SJSA1 (cell line): ENCODE measurements around the gene RALGPS1. TPM values are rescaled to one million over a fixed set of nuclear protein-coding genes. Genes with fewer than 3 reads are reported as not detected.

ENCODE experiments used
- DNase-seq, 2 experiments: peaks; one replicate each; pipeline ENCODE4 v3.0.0-alpha.2; 2015 to 2020; ENCODE audit warnings: low spot score in 2 of 2, low read depth in 1 of 2
- H3K27ac ChIP-seq: fragments of 250-450 bp; sonication (Bioruptor Pico); 2 replicates; pipeline ENCODE4 v1.5.1; 2020; ENCODE audit warnings: mild to moderate bottlenecking, moderate library complexity
- H3K27me3 ChIP-seq: fragments of 250-450 bp; sonication (Bioruptor Pico); replicated peaks from 2 replicates; pipeline ENCODE4 v1.5.1; 2020; ENCODE audit warnings: mild to moderate bottlenecking, moderate library complexity
- H3K36me3 ChIP-seq: fragments of 250-450 bp; sonication (Bioruptor Pico); 2 replicates; pipeline ENCODE4 v1.5.1; 2020; ENCODE audit warnings: mild to moderate bottlenecking
- H3K4me1 ChIP-seq: fragments of 250-450 bp; sonication (Bioruptor Pico); replicated peaks from 2 replicates; pipeline ENCODE4 v1.6.1; 2021; ENCODE audit warnings: mild to moderate bottlenecking
- H3K4me3 ChIP-seq: fragments of 250-450 bp; sonication (Bioruptor Pico); 2 replicates; pipeline ENCODE4 v1.5.1; 2020; ENCODE audit warnings: mild to moderate bottlenecking
- H3K9me3 ChIP-seq: fragments of 250-450 bp; sonication (Bioruptor Pico); replicated peaks from 2 replicates; pipeline ENCODE4 v1.5.1; 2020; ENCODE audit warnings: mild to moderate bottlenecking
- total RNA-seq: library from RNA; depleted of rRNA; stranded (reverse); fragments of >200 nt; shearing (Covaris generic); gene quantifications from 2 replicates; pipeline ENCODE4 v1.2.3, GENCODE V29; 2014

The RALGPS1 gene
- total RNA-seq, 1 experiment from 2014 or later = 2.4 TPM

DNA sequence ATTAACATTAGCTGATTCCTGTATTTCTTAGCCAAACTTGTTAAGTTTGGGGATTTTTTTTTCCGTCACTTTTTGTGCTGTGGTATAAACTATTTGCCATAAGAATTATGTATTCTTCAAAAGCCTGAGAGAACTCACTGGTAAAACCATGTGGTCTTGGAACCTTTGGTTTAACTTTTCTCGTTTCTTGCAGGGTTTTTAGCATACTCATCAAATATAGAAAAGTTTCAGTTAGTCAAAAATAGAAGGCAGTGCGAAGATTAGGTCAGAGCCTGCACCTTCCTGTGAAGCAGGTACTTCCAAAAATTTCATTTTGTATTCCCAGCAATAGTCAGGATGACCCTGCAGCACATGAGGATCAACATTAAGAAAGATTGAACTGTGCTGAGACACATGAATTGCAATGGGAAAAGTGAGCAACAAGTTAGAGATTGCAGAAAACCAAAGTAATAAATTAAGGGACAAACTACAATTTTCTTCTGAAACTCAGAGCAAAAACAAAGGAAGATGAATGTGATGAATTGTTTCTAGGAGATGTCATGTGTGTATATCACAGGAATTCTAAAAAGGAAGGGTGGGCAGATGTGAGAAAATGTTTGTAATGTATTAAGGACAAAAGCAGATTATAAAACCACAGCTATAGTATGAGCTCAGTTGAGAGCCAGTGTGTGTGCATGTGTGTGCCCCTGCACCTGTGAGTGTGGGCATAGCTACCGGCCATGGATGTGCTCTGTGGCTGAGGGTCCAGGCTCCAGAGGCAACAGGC, 105.6 kb downstream of the RALGPS1 start:
- Histone ChIP-seq H3K27me3 (no peaks in the 10 kb centered on the region; the same call in 1 of the 2 replicates), H3K4me1 (peaks cover 5% of the 10 kb centered on the region), H3K4me3 (no peak overlapping the region), H3K36me3 (no peaks in the 10 kb centered on the region), H3K9me3 (no peaks in the 10 kb centered on the region), H3K27ac (no peak overlapping the region)
- no peak for DNase-seq

- Histone ChIP-seq H3K4me1 (peaks cover 5% of the 10 kb centered on the region), H3K4me3 (no peak overlapping the region), H3K36me3 (no peaks in the 10 kb centered on the region), H3K9me3 (no peaks in the 10 kb centered on the region), H3K27ac (no peak overlapping the region), H3K27me3 (no peaks in the 10 kb centered on the region; the same call in 1 of the 2 replicates)
- no peak for DNase-seq
These were observed 106.2 kb downstream of the RALGPS1 start for GRCh38 chr9:127020802-127021078.

DNA sequence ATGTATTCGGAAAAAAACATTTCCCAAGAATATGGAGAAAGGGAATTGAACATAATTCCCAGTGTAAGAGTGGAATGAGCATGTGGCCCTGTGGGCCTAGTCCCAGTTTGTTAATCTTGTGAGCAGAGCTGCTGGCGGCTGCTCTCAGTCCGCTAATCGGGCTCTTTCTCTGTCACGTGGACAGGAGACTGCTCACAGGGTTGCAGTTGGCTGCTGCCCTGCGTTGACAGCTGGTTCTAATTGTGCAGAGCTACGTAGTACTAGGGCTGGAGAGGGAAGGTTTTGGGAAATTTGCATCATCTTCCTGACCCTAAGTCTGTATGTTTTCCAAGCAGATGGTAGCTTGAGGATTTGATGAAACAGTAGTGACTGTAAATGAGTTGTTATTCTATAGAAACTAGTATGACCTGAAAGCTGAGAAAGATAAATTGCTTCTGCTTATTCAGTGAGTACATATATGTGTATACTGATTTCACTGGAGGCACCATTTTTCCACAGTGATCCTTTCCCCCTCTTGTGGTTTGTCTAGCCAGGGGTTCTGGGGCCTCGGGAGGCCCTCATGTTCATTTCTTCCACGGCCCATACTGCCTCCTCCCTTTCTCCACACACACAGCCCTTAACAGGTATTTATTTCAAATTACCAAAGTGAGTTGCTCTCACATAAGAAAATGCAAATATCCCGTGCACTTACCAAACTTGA, 107.2 kb downstream of the RALGPS1 start:
- H3K4me1 ChIP-seq = peaks cover 5% of the 10 kb centered on the region
- DNase-seq = peak; percentile 25 to 51
- no peaks in the 10 kb centered on the region for H3K9me3 ChIP-seq
- no peak overlapping the region for H3K27ac ChIP-seq
- no peaks in the 10 kb centered on the region for H3K36me3 ChIP-seq
- no peak overlapping the region for H3K4me3 ChIP-seq
- H3K27me3 ChIP-seq = no peaks in the 10 kb centered on the region; the same call in 1 of the 2 replicates

DNA sequence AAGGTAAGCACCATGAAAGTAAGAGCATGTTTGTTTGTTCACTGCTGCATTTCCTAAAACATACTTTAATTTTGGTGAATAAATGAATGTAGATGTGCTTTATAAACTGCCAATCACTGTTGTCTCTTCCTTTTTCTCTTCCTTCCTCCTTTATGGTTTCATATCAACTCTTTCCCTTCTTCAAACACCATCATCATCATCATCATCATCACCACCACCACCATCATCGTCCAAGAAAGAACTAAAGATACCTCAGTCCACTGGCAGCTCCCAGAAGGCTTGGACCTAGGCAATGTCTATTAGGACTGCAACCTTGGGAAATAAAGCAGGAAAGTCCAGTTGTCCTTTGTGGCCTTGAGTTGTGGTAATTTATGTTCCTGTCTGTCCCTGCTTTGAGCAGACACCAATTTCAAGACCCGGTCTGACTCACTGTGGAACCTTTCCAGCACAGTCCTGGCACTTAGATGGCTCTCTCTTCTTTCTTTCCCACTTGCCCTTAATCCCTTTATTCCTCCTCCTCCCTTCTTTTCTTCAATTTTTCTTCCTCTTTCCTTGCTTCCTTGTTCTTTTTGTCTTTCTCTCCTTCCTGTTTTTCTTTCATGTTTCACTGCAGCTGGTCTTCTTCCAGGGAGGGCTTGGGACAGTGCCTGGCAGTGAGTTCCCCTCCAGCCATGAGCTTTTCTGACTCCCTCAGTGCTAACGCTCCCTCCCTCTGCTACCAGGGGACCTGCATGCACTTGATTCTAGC, 108.5 kb downstream of the RALGPS1 start:
- Histone ChIP-seq H3K4me1 (peaks cover 5% of the 10 kb centered on the region), H3K4me3 (no peak overlapping the region), H3K36me3 (no peaks in the 10 kb centered on the region), H3K27me3 (no peaks in the 10 kb centered on the region), H3K9me3 (no peaks in the 10 kb centered on the region), H3K27ac (no peak overlapping the region)
- no peak for DNase-seq

DNA sequence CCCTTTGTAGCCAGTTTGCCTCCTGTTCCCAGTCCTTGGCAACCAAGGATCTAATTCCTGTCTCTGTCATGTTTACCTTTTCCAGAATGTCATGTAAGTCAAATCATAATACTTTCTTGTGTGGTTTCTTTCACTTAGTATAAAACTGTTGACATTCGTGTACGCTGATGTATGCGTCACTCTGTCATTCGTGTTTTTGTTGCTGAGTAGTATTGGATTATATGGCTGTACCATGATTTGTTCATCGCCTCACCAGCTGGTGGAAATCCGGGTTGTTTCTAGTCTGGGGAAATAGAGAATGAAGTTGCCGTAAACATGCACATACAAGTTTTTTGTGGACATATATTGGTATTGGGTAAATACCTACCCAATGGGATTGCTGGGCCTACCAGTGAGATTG, 110.5 kb downstream of the RALGPS1 start:
- no peak overlapping the region for H3K4me3 ChIP-seq
- no peak overlapping the region for H3K27ac ChIP-seq
- DNase-seq = no peak
- H3K36me3 ChIP-seq = no peaks in the 10 kb centered on the region
- H3K27me3 ChIP-seq = no peaks in the 10 kb centered on the region
- H3K9me3 ChIP-seq = no peaks in the 10 kb centered on the region
- H3K4me1 ChIP-seq = peaks cover 5% of the 10 kb centered on the region

DNA sequence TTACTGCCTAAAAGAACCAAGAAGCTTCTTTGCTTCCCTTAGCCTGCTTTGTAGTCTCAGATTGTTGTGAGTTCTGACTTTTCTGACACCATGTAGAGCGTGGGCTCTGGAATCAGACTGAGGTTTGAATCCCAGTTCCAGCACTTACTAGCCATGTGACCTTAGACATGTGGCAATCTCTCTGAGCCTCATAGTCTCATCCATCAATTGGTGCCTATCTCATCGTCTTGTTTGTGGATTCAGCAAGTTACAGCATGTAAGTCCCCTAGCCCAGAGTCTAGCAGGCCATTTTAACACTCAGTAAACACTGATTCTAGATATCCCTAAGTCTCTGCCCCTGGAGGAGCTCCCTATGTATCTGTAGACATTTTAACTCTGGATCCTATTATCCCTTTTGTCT, 113.1 kb downstream of the RALGPS1 start:
- Histone ChIP-seq H3K4me3 (no peak overlapping the region), H3K4me1 (no peaks in the 10 kb centered on the region), H3K27ac (no peak overlapping the region), H3K9me3 (no peaks in the 10 kb centered on the region), H3K27me3 (no peaks in the 10 kb centered on the region), H3K36me3 (no peaks in the 10 kb centered on the region)
- no peak for DNase-seq

DNA sequence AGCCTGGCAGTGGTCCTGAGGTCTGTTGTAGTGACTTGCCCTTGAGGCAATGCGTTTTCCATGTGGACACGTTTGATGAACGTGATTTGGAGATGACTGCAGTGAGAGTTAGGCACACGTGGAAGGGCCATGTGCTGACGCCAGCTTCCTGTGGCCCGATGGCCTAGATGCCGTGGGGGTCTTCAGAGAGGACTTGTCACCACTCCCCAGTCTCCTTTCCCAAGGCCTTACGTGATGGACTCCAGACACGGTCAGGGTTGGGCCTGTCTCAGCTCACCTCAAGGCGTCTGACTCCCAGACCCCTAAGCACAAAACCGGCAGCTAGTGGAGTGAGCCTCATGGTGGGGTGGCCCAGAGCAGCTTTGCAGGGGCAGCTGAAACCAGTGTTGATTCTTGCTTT, 115.0 kb downstream of the RALGPS1 start:
- H3K4me1 ChIP-seq = no peaks in the 10 kb centered on the region
- no peaks in the 10 kb centered on the region for H3K9me3 ChIP-seq
- H3K27me3 ChIP-seq = no peaks in the 10 kb centered on the region
- no peak overlapping the region for H3K4me3 ChIP-seq
- H3K36me3 ChIP-seq = no peaks in the 10 kb centered on the region
- DNase-seq = no peak
- H3K27ac ChIP-seq = no peak overlapping the region

- Histone ChIP-seq H3K4me1 (no peaks in the 10 kb centered on the region), H3K27ac (no peak overlapping the region), H3K36me3 (no peaks in the 10 kb centered on the region), H3K9me3 (no peaks in the 10 kb centered on the region), H3K4me3 (no peak overlapping the region), H3K27me3 (no peaks in the 10 kb centered on the region)
- DNase-seq = no peak
These were observed 116.5 kb downstream of the RALGPS1 start for GRCh38 chr9:127030814-127031740.

DNA sequence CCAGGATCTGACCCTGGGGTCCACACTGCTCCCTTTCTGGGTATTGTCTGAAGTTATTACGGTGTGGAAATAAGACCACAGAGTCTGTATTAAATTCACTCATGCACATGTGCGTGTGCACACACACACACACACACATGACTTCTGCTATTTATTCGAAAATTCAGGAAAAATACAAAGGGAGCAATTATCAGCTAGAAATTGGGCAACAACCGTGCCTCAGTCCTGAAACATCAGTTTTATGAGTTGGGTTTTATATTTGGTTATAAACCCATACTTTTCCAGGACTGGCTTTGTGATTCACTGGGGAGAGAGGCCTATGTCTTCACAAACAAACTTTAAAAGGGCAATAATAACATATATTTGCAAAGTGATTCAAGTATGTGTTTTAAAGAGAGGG, 117.7 kb downstream of the RALGPS1 start:
- no peaks in the 10 kb centered on the region for H3K4me1 ChIP-seq
- H3K9me3 ChIP-seq = no peaks in the 10 kb centered on the region
- H3K27me3 ChIP-seq = no peaks in the 10 kb centered on the region
- no peak overlapping the region for H3K27ac ChIP-seq
- DNase-seq = no peak
- no peaks in the 10 kb centered on the region for H3K36me3 ChIP-seq
- H3K4me3 ChIP-seq = no peak overlapping the region

- DNase-seq = no peak
- no peaks in the 10 kb centered on the region for H3K36me3 ChIP-seq
- no peaks in the 10 kb centered on the region for H3K9me3 ChIP-seq
- no peaks in the 10 kb centered on the region for H3K27me3 ChIP-seq
- no peaks in the 10 kb centered on the region for H3K4me1 ChIP-seq
- no peak overlapping the region for H3K4me3 ChIP-seq
- no peak overlapping the region for H3K27ac ChIP-seq
These were observed 118.5 kb downstream of the RALGPS1 start for GRCh38 chr9:127033061-127033460.

DNA sequence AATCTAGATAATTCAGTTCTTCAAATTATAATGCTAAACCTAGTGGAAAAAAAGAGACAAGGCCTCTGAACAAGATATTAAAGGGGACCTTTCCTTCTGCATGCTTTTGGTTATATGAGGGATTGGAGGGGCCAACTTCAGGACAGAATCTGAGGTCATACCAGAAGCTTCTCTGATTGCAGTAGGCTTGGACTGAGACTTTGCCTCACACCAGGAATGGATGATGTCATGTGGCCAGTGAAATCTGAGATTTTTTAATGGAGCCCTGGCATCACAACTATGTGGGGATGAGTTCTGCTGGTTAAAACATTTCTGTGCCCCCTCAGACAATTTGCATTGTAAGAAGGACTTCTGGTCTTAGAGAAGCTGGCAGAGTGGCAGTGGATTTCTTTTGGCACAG, 119.2 kb downstream of the RALGPS1 start:
- no peaks in the 10 kb centered on the region for H3K9me3 ChIP-seq
- H3K4me3 ChIP-seq = no peak overlapping the region
- H3K27me3 ChIP-seq = no peaks in the 10 kb centered on the region
- no peak overlapping the region for H3K27ac ChIP-seq
- H3K36me3 ChIP-seq = no peaks in the 10 kb centered on the region
- DNase-seq = no peak
- no peaks in the 10 kb centered on the region for H3K4me1 ChIP-seq

DNA sequence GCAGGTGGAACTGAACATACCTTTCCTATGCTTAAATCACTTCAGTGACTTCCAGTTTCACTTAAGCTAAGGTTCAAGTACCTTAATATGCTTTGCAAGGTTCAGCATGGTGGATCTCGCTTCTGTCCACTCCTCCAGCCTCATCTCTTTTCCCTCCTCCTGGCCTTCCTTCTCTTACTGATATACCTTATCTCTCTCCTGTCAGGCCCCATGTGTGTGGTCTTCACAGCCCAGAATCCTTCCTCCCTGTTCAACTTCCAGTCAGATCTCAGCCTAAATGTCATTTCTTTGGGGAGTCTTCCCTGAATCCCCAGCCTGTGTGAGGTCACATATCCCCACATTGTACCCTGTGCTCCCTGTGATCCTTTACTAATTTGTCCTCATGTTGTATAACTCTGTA, 120.1 kb downstream of the RALGPS1 start:
- H3K27ac ChIP-seq = no peak overlapping the region
- no peaks in the 10 kb centered on the region for H3K9me3 ChIP-seq

GRCh38 chr9:127035423-127035822, 120.8 kb downstream of the RALGPS1 start:
- H3K4me1 ChIP-seq = no peaks in the 10 kb centered on the region
- no peak overlapping the region for H3K4me3 ChIP-seq
- H3K27ac ChIP-seq = no peak overlapping the region
- DNase-seq = no peak
- H3K9me3 ChIP-seq = no peaks in the 10 kb centered on the region
- H3K36me3 ChIP-seq = no peaks in the 10 kb centered on the region
- H3K27me3 ChIP-seq = no peaks in the 10 kb centered on the region

More for the DNA sequence above, 120.1 kb downstream of the RALGPS1 start:
- Histone ChIP-seq H3K36me3 (no peaks in the 10 kb centered on the region), H3K4me3 (no peak overlapping the region), H3K4me1 (no peaks in the 10 kb centered on the region), H3K27me3 (no peaks in the 10 kb centered on the region)
- DNase-seq = no peak
